ENCODE data around the gene PARK7. TPM values are rescaled to one million over a fixed set of nuclear protein-coding genes. Genes with fewer than 3 reads are reported as not detected.

The PARK7 gene
- total and polyA plus RNA-seq, 2 experiments from 2014 or later: 178 to 679 TPM

DNA sequence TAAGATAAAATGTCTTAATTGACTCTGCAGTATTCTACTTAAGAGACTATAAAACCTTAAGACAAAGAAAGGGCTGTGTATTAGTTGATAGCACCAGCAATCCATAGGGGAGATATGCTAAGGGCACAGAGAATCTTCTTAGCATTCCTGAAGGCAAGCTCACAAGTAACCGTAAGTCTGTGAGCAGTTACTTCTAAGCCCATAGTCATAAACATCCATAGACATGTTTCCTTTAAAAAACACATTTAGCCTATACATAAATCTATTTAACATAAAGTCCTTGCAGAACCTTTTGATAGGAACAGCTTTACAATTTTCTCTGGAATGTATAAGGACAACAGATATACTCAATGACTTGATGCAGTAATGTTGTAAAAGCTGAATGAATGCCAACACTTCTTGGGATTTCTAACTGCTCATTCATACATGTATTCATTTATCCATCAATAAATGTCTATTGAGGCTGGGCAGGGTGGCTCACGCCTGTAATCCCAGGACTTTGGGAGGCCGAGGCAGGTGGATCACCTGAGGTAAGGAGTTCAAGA lies 70.9 kb downstream of the PARK7 start:
- no peaks in the 10 kb centered on the region for H3K9me2 ChIP-seq (ENCODE audit: insufficient read depth)
- H3K27me3 Mint-ChIP-seq (ENCODE audit: insufficient read depth, low read depth, poor library complexity): peaks cover 1% of the 10 kb centered on the region
- no peaks in the 10 kb centered on the region for H3K36me3 ChIP-seq (ENCODE audit: insufficient read depth)
- H3K4me3 Mint-ChIP-seq: no peak overlapping the region
- no peaks in the 10 kb centered on the region for H3K36me3 Mint-ChIP-seq (ENCODE audit: low read depth)
- peaks cover 12% of the 10 kb centered on the region for H3K4me1 Mint-ChIP-seq
- no peaks in the 10 kb centered on the region; the same call in 1 of the 2 replicates for H3F3A ChIP-seq (replicated peaks; ENCODE audit: low read depth)
- ATAC-seq (no peak), DNase-seq (ENCODE audit: low spot score) (no peak)
- H3K79me2 ChIP-seq (replicated peaks; ENCODE audit: insufficient read depth): no peaks in the 10 kb centered on the region
- H3K27me3 ChIP-seq (ENCODE audit: insufficient read depth): no peaks in the 10 kb centered on the region
- no peak for TF ChIP-seq JUNB (IDR thresholded peaks at IDR 0.05; ENCODE audit: unreplicated experiment)
- TF ChIP-seq CREB1 (CRISPR knock-in tag; IDR thresholded peaks at IDR 0.05; ENCODE audit: low read depth): no peak
- TF ChIP-seq ETS1 (IDR thresholded peaks at IDR 0.05): no peak
- TF ChIP-seq POLR2AphosphoS5 (IDR thresholded peaks at IDR 0.05; ENCODE audit: low read depth): no peak
- TF ChIP-seq ZNF331 (CRISPR knock-in tag; IDR thresholded peaks at IDR 0.05; ENCODE audit: low read depth): no peak
- no peak for TF ChIP-seq NANOG (IDR thresholded peaks at IDR 0.05; ENCODE audit: borderline replicate concordance)
- no peak for TF ChIP-seq CTCF (conservative IDR thresholded peaks at IDR 0.05; ENCODE audit: low read depth in 2 of 2)
- TF ChIP-seq STAT1 (IDR thresholded peaks at IDR 0.05; ENCODE audit: unreplicated experiment): no peak
- no peak for TF ChIP-seq EZH2phosphoT487 (IDR thresholded peaks at IDR 0.05; ENCODE audit: unreplicated experiment)
- TF ChIP-seq, protein P1, sequence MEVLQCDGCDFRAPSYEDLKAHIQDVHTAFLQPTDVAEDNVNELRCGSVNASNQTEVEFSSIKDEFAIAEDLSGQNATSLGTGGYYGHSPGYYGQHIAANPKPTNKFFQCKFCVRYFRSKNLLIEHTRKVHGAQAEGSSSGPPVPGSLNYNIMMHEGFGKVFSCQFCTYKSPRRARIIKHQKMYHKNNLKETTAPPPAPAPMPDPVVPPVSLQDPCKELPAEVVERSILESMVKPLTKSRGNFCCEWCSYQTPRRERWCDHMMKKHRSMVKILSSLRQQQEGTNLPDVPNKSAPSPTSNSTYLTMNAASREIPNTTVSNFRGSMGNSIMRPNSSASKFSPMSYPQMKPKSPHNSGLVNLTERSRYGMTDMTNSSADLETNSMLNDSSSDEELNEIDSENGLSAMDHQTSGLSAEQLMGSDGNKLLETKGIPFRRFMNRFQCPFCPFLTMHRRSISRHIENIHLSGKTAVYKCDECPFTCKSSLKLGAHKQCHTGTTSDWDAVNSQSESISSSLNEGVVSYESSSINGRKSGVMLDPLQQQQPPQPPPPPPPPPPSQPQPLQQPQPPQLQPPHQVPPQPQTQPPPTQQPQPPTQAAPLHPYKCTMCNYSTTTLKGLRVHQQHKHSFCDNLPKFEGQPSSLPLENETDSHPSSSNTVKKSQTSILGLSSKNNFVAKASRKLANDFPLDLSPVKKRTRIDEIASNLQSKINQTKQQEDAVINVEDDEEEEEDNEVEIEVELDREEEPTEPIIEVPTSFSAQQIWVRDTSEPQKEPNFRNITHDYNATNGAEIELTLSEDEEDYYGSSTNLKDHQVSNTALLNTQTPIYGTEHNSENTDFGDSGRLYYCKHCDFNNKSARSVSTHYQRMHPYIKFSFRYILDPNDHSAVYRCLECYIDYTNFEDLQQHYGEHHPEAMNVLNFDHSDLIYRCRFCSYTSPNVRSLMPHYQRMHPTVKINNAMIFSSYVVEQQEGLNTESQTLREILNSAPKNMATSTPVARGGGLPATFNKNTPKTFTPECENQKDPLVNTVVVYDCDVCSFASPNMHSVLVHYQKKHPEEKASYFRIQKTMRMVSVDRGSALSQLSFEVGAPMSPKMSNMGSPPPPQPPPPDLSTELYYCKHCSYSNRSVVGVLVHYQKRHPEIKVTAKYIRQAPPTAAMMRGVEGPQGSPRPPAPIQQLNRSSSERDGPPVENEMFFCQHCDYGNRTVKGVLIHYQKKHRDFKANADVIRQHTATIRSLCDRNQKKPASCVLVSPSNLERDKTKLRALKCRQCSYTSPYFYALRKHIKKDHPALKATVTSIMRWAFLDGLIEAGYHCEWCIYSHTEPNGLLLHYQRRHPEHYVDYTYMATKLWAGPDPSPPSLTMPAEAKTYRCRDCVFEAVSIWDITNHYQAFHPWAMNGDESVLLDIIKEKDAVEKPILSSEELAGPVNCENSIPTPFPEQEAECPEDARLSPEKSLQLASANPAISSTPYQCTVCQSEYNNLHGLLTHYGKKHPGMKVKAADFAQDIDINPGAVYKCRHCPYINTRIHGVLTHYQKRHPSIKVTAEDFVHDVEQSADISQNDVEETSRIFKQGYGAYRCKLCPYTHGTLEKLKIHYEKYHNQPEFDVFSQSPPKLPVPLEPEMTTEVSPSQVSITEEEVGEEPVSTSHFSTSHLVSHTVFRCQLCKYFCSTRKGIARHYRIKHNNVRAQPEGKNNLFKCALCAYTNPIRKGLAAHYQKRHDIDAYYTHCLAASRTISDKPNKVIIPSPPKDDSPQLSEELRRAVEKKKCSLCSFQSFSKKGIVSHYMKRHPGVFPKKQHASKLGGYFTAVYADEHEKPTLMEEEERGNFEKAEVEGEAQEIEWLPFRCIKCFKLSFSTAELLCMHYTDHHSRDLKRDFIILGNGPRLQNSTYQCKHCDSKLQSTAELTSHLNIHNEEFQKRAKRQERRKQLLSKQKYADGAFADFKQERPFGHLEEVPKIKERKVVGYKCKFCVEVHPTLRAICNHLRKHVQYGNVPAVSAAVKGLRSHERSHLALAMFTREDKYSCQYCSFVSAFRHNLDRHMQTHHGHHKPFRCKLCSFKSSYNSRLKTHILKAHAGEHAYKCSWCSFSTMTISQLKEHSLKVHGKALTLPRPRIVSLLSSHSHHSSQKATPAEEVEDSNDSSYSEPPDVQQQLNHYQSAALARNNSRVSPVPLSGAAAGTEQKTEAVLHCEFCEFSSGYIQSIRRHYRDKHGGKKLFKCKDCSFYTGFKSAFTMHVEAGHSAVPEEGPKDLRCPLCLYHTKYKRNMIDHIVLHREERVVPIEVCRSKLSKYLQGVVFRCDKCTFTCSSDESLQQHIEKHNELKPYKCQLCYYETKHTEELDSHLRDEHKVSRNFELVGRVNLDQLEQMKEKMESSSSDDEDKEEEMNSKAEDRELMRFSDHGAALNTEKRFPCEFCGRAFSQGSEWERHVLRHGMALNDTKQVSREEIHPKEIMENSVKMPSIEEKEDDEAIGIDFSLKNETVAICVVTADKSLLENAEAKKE (CRISPR knock-in tag; IDR thresholded peaks at IDR 0.05): no peak
- H4K20me1 ChIP-seq (replicated peaks; ENCODE audit: insufficient read depth): no peaks in the 10 kb centered on the region
- no peaks in the 10 kb centered on the region; the same call in 2 of the 3 replicates for H3K9me3 Mint-ChIP-seq
- no peak overlapping the region for H3K4me3 ChIP-seq
- H3K4me2 ChIP-seq: no peak overlapping the region
- no peak overlapping the region for H2AFZ ChIP-seq
- no peak overlapping the region for H3K27ac ChIP-seq (ENCODE audit: low read depth)
- H3K27ac Mint-ChIP-seq: no peak overlapping the region
- peaks cover 19% of the 10 kb centered on the region for H3K4me1 ChIP-seq (ENCODE audit: insufficient read depth)

Measured in GM23338 (cell line).